Fibroblast of the aortic adventitia (primary cell): ENCODE results near the gene GLOD5. TPM values are rescaled to one million over a fixed set of nuclear protein-coding genes. Genes with fewer than 3 reads are reported as not detected.

Experiments
- DNase-seq: peaks from one replicate; pipeline ENCODE4 v3.0.0-alpha.2; 2010; ENCODE audit warnings: low read depth
- H3K4me3 ChIP-seq: 2 replicates; pipeline ENCODE4 v1.5.1; 2011; ENCODE audit warnings: low read depth, mild to moderate bottlenecking, control low read depth, low read length, moderate library complexity
- CTCF ChIP-seq: IDR thresholded peaks from 2 replicates; pipeline ENCODE4 v1.5.1; 2011; ENCODE audit warnings: mild to moderate bottlenecking, low read length, control low read depth, inconsistent platforms; ENCODE audit not compliant: insufficient read depth
- total RNA-seq: library from RNA; depleted of rRNA; stranded (reverse); fragments of >200 nt; gene quantifications from 2 replicates; pipeline ENCODE4 v1.2.3, GENCODE V29; 2012; ENCODE audit warnings: low replicate concordance

GLOD5 gene
- total RNA-seq, 1 donor = not detected

DNA sequence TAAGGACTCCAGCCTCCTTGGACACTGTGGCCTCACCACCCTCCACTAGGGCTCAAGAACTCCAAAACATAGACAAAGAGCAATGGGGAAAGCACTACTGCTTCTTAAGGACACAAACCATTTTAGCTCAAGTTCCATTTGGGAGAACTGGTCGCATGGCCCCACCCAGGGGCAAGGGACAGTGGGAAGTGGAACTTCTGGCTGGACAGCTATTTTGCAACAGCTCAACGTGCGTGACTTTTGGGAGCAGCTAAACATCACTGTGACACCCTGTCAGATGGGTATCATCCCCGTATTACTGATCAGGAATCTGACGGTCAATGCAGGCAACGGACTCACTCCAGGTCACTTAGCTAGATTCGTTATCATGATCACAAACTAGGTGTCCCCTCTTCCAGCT is 9.0 kb upstream of the GLOD5 start:
- no peak for TF ChIP-seq CTCF
- no peak for DNase-seq
- H3K4me3 ChIP-seq = no peak overlapping the region

GRCh38 chrX:48753708-48754228 is 7.8 kb upstream of the GLOD5 start:
- DNase-seq = no peak
- H3K4me3 ChIP-seq = no peak overlapping the region
- no peak for TF ChIP-seq CTCF

DNA sequence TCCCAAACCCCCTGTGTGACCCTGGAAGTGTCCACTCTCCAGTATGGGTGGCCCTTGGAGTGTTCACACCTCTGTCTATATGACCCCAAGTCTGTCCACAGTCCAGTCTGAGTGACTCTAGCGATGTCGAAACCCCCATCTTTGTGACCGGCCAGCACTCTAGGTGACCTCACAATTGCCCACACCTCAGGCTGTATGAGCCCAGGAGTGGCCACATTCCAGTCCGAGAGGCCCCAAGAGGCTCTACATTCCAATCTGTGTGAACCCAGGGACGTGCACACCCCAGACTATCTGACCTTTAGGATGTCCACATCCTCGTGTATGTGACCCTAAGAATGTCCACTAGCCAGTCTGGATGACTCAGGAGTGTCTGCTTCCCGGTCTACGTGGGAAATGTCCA is 7.3 kb upstream of the GLOD5 start:
- no peak for TF ChIP-seq CTCF
- DNase-seq = no peak
- H3K4me3 ChIP-seq = no peak overlapping the region

DNA sequence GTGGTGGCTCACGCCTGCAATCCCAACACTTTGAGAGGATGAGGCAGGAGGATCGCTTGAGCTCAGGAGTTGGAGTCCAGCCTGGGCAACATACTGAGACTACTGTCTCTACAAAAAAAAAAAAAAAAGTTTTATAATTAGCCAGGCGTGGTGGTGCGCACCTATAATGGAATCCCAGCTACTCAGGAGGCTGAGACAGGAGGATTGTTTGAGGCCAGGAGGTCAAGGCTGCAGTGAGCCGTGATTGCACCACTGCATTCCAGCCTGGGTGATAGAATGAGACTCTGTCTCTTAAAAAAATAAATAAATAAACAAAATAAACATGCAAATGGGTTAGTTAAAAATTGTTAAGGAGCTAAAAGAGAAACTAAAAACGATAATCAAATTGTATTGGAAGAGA is 7.7 kb downstream of the GLOD5 start:
- no peak for TF ChIP-seq CTCF
- DNase-seq = no peak
- no peak overlapping the region for H3K4me3 ChIP-seq

- H3K4me3 ChIP-seq = no peak overlapping the region
- no peak for DNase-seq
- TF ChIP-seq CTCF = no peak
Measured at GRCh38 chrX:48770296-48770695, 8.7 kb downstream of the GLOD5 start.

DNA sequence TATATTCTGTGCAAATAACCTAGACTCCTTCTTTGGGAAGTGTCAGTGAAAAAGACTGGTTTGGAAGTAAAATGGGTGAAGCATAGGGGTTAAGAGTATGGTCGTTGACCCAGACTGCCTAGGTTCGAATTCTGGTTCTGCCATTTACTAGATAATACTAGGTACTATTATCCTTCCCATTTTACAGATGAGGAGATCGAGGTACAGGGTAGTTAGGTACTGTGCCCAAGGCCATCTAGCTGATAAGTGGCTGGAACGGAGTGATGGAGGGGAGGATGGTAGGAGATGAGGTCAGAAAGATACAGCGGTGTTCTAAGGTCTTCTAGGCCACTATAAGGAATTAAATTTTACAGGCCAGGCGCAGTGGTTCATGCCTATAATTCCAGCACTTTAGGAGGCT is 11.1 kb downstream of the GLOD5 start:
- no peak for DNase-seq
- no peak overlapping the region for H3K4me3 ChIP-seq
- no peak for TF ChIP-seq CTCF

DNA sequence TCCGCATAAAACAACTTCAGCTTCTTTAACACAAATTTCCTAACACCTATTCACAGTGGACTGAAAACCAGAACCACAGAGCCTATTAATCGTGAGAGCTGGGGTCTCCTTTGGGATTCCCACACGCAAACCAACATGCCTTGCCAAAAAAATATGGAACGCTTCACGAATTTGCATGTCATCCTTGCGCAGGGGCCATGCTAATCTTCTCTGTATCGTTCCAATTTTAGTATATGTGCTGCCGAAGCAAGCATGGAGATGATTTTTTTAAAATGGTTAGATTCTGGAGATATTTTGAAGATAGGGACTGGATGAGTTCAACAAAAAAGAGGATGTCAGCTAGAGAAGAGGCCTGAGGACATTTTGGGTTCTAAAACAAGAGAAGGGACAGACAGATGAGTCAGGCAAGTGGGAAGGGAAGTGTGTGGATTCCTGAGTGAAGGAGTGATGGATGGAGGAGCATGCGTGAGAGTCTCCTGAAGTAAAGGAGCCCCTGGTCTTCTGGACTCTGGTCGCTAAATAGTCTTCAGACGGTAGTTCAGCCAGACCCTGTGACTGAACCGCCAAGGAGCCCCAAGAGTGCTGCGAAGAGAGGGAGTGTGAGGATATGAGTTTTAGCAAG is 15.4 kb downstream of the GLOD5 start:
- no peak for DNase-seq
- no peak for TF ChIP-seq CTCF
- H3K4me3 ChIP-seq = no peak overlapping the region
